PC-3 (cell line): ENCODE data around the gene LMBR1. TPM values are rescaled to one million over a fixed set of nuclear protein-coding genes. Genes with fewer than 3 reads are reported as not detected.

Source experiments
- ATAC-seq: fragments of 200-7000 bp; cut with Tn5 transposase; 2 replicates; pipeline ENCODE4 v1.9.1; 2020; ENCODE audit warnings: mild to moderate bottlenecking, moderate library complexity
- BruUV-seq: library from RNA; stranded (reverse); fragments of 400-500 nt; replicated peaks from 2 replicates; lab custom pipeline; 2021; lab: Mats Ljungman, UMichigan
- CTCF ChIA-PET: fragments of 300-600 bp; sonication (Branson Sonifier 250); formaldehyde crosslinking; loops from one replicate; lab custom pipeline; 2022; ENCODE audit warnings: antibody characterized with exemption; lab: Charles Lee
- POLR2A ChIA-PET: fragments of 300-600 bp; sonication (Branson Sonifier 250); formaldehyde crosslinking; loops from one replicate; lab custom pipeline; 2022; ENCODE audit warnings: antibody characterized with exemption; ENCODE audit not compliant: unreplicated experiment; lab: Charles Lee
- DNase-seq: peaks from one replicate; pipeline ENCODE4 v3.0.0-alpha.2; 2015
- H2AFZ ChIP-seq: fragments of 300-600 bp; sonication (generic); 2 replicates; pipeline ENCODE4 v1.6.0; 2016; ENCODE audit warnings: antibody characterized with exemption, low read length
- H3F3A ChIP-seq: fragments of 300-600 bp; sonication (generic); one replicate; pipeline ENCODE4 v1.6.0; 2017; ENCODE audit warnings: antibody characterized with exemption, low read length, control low read depth, mild to moderate bottlenecking; ENCODE audit not compliant: unreplicated experiment
- H3K27ac ChIP-seq: fragments of 300-600 bp; sonication (generic); 2 replicates; pipeline ENCODE4 v1.5.1; 2016; ENCODE audit warnings: mild to moderate bottlenecking, low read length
- H3K27me3 ChIP-seq: fragments of 300-600 bp; sonication (generic); 2 replicates; pipeline ENCODE4 v1.6.1; 2016; ENCODE audit warnings: low read length, mixed read lengths
- H3K36me3 ChIP-seq: fragments of 300-600 bp; sonication (generic); 2 replicates; pipeline ENCODE4 v1.6.1; 2016; ENCODE audit warnings: low read depth, mixed run types, low read length, mixed read lengths
- H3K4me1 ChIP-seq: fragments of 300-600 bp; sonication (generic); 2 replicates; pipeline ENCODE4 v1.5.1; 2016; ENCODE audit warnings: low read length; ENCODE audit not compliant: insufficient read depth
- H3K4me2 ChIP-seq: fragments of 300-600 bp; sonication (generic); 2 replicates; pipeline ENCODE4 v1.6.0; 2016; ENCODE audit warnings: low read length
- H3K4me3 ChIP-seq: fragments of 300-600 bp; sonication (generic); 2 replicates; pipeline ENCODE4 v1.5.1; 2016; ENCODE audit warnings: mild to moderate bottlenecking, low read length, mixed read lengths
- H3K79me2 ChIP-seq: fragments of 300-600 bp; sonication (generic); 2 replicates; pipeline ENCODE4 v1.6.1; 2017; ENCODE audit warnings: low read length, mixed read lengths
- H3K9ac ChIP-seq: fragments of 300-600 bp; sonication (generic); 2 replicates; pipeline ENCODE4 v1.6.0; 2016; ENCODE audit warnings: mild to moderate bottlenecking, low read length
- H3K9me2 ChIP-seq: fragments of 300-600 bp; sonication (generic); replicated peaks from 2 replicates; pipeline ENCODE4 v1.6.1; 2016; ENCODE audit warnings: mixed run types, low read length, mixed read lengths
- H3K9me3 ChIP-seq: fragments of 300-600 bp; sonication (generic); 2 replicates; pipeline ENCODE4 v1.6.1; 2016; ENCODE audit warnings: low read length, mixed read lengths
- H4K20me1 ChIP-seq: fragments of 300-600 bp; sonication (generic); 2 replicates; pipeline ENCODE4 v1.6.1; 2016; ENCODE audit warnings: low read length, mixed read lengths
- CTCF ChIP-seq: fragments of 300-600 bp; sonication (generic); conservative IDR thresholded peaks from 2 replicates; pipeline ENCODE4 v1.5.1; 2017; ENCODE audit warnings: antibody characterized with exemption, low read depth, mild to moderate bottlenecking, low read length
- EZH2 ChIP-seq: fragments of 300-600 bp; sonication (generic); IDR thresholded peaks from one replicate; pipeline ENCODE4 v1.6.1; 2017; ENCODE audit warnings: antibody characterized with exemption, mild to moderate bottlenecking, low read length; ENCODE audit not compliant: unreplicated experiment
- EZH2phosphoT487 ChIP-seq: fragments of 300-600 bp; sonication (generic); IDR thresholded peaks from 2 replicates; pipeline ENCODE4 v1.6.1; 2018; ENCODE audit warnings: mild to moderate bottlenecking, antibody characterized with exemption, low read length, borderline replicate concordance
- intact Hi-C: fragments of 100-400 bp; cut with micrococcal nuclease; formaldehyde crosslinking; loops from 2 replicates; pipeline ENCODE4 v1.9.0; 2023
- total RNA-seq: library from RNA; depleted of rRNA; stranded (reverse); fragments of >200 nt; gene quantifications from 2 replicates; pipeline ENCODE4 v1.2.3, GENCODE V29; 2014

LMBR1 gene
- total RNA-seq, 1 experiment from 2014 or later, result 61.7 TPM

GRCh38 chr7:156673454-156673853, 219.5 kb downstream of the LMBR1 start:
- ChIA-PET CTCF (no interaction called here), POLR2A (interaction anchor here (0.6 kb wide), 1 partner anchor 32 kb away, joined by 3 read pairs; no protein-coding TSS in a partner anchor)
- Histone ChIP-seq H3K9ac (no peak overlapping the region), H3K27me3 (no peaks in the 10 kb centered on the region), H2AFZ (no peak overlapping the region), H3F3A (no peaks in the 10 kb centered on the region), H3K4me3 (no peak overlapping the region), H3K9me2 (no peaks in the 10 kb centered on the region), H3K4me1 (peaks cover 2% of the 10 kb centered on the region), H3K4me2 (no peak overlapping the region), H3K27ac (no peak overlapping the region), H3K9me3 (no peaks in the 10 kb centered on the region), H3K79me2 (no peaks in the 10 kb centered on the region), H4K20me1 (no peaks in the 10 kb centered on the region), H3K36me3 (no peaks in the 10 kb centered on the region)
- TF ChIP-seq EZH2phosphoT487 (no peak), CTCF (no peak), EZH2 (no peak)
- ATAC-seq (no peak), DNase-seq (no peak)
- intact Hi-C loops, result loop anchor here (5.0 kb wide), 1 partner anchor 89 kb away; no protein-coding TSS in a partner anchor
- no TSS peak for BruUV-seq

GRCh38 chr7:156669035-156669828, 223.8 kb downstream of the LMBR1 start:
- H3K4me1 ChIP-seq, result peaks cover 9% of the 10 kb centered on the region
- no peak overlapping the region for H3K4me3 ChIP-seq
- no peak overlapping the region for H3K9ac ChIP-seq
- intact Hi-C loops, result no loop called here
- H3K9me2 ChIP-seq, result no peaks in the 10 kb centered on the region
- no peaks in the 10 kb centered on the region for H3K36me3 ChIP-seq
- no peak for ATAC-seq
- TF ChIP-seq EZH2phosphoT487 (no peak), CTCF (no peak), EZH2 (no peak)
- H3F3A ChIP-seq, result no peaks in the 10 kb centered on the region
- BruUV-seq, result no TSS peak
- DNase-seq, result no peak
- no peak overlapping the region for H3K27ac ChIP-seq
- H3K4me2 ChIP-seq, result no peak overlapping the region
- no peak overlapping the region for H2AFZ ChIP-seq
- ChIA-PET POLR2A (no interaction called here), CTCF (no interaction called here)
- no peaks in the 10 kb centered on the region for H3K9me3 ChIP-seq
- H3K27me3 ChIP-seq, result no peaks in the 10 kb centered on the region
- H4K20me1 ChIP-seq, result no peaks in the 10 kb centered on the region
- no peaks in the 10 kb centered on the region for H3K79me2 ChIP-seq
